Measurements from ENCODE around the gene ALOX5AP.

ALOX5AP gene

DNA sequence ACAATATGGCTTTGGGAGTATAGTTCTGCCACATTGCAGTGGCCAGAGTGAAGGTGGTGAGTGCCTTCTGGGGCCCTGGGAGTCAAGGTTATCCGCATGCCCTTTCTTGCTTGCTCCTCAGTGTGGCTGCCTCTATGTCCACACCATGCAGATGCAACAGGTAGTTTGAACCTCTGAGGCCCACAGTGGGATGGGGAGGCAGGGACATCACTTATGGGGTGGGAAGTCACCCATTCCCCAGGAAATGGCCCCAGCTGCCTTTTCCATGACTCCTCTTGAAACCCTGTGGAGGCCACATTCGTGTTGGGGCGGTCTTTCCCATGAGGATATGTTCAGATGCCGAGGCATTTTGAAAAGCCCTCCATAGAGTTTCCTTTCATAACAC is 20.0 kb upstream of the ALOX5AP start:
- DNase-seq, result no peak

- DNase-seq, result no peak
Measured at GRCh38 chr13:30715837-30716236, 19.5 kb upstream of the ALOX5AP start.

DNA sequence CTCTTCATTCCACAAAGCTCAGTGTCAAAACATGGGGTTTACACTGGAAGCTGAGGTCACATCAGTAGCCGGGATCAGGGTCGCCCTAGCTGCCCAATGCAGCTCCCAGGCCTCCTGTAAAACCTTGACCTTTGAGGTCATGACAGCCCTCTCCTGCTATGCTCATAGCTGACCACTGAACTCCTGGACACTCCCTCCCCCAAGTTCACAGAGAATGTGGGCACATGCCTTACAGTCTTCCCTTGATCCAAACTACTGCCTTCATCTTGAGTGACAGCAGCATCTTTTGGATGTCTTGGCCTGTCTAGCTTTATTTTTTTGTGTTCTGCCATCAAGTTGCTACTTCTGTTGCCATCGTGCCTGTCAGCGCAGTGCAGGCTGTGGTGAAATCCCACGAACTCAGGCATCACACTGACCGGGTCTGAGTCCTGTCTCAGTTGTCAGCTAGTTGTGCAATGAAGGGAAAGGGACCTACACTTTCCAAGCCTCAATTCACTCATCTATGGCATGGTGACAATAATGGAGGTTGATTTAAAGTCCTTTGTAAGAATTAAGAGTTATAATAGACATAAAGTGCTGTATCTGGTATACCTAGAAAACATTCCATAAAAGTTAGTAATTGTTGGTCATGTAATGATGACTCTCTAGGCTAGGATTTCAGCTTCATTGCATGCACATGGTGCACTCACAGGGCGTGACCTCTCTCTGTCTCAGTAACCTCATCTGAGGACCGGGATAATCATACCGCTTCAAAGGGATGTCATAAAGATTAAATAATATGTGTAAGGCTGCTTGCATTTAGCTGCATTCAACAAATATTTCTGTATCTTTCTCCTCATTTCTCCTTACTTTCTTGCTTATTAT is 16.4 kb upstream of the ALOX5AP start:
- DNase-seq, result no peak

DNA sequence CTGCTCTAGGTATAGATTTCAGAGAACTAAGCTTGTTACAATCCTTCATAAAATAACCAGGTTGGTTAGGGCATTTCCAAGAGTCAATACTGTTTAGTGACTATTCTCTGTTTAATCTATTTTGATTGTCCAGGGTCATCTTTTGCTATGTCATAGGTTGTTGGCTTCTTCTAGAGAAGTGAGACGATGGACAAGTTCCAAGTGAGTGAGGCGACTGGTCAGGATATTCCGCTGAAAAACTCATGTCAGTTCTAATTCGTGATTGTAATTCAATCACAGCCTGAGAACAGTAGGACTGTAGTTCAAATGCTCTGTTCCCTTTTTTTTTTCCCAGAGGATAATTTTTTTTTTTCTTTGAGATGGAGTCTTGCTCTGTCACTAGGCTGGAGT is 15.8 kb upstream of the ALOX5AP start:
- DNase-seq, result no peak

- peak; percentile 63 for DNase-seq
Measured at GRCh38 chr13:30720172-30720869, 15.0 kb upstream of the ALOX5AP start.

- no peak for DNase-seq
Measured at GRCh38 chr13:30721936-30722335, 13.4 kb upstream of the ALOX5AP start.

GRCh38 chr13:30722361-30722760 is 13.0 kb upstream of the ALOX5AP start:
- no peak for DNase-seq

GRCh38 chr13:30724778-30725177 is 10.6 kb upstream of the ALOX5AP start:
- DNase-seq, result no peak

GRCh38 chr13:30725326-30726085 is 9.8 kb upstream of the ALOX5AP start:
- DNase-seq, result no peak

DNA sequence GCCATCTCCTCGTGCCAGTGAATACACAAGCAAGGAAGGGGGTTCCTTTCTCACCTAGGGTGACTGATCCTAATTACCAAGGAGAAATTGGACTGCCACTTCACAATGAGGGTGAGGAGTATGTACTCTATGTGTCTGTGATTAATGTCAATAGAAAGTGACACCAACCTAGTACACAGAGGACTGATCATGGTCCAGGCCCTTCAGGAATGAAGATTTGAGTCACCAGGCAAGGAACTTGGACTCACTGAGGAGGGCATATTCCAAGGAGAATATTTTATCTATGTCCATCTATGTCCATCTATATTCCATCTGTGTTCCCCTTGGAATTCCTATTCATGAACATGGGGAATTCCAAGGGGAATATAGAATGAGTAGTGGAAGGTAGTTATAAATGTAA is 9.2 kb upstream of the ALOX5AP start:
- DNase-seq, result no peak

DNA sequence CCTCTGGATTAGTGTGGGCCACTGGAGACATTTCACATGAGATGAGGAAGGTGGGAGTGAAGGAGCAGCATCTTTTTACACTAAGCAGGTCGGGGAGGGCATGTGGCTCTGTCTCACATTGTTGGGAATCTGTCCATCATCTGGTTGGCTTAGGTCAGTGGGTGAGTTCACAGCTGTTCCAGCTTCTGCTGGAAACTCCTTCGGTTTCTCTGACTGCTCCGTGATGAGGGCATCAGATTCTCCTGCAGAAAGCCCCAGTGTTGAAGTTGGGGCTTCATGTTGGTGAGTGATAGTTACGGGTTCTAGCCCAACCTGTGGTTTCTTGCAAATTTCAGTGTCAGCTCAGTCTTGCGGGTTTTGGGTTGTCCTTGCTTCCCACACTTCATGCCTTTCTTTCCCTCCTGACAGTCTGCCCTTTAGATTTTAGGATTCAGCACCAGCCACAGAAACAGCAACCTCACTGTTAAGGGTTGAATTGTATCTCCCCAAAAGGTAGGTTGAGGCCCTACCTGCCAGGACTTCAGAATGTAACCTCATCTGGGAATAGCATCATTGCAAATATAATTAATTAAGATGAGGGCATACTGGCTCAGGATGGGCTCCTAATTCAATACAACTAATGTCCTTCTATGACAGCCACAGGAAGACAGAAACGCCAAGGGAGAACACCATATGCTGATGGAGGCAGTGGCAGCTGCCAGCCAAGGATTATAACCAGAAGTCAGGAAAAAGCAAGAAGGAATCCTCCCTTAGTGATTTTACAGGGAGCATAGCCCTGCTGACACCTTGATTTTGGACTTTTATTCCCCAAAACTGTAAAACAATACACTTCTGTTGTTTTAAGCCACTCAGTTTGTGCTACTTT is 7.6 kb upstream of the ALOX5AP start:
- no peak for DNase-seq

GRCh38 chr13:30729801-30730200 is 5.5 kb upstream of the ALOX5AP start:
- no peak for DNase-seq

DNA sequence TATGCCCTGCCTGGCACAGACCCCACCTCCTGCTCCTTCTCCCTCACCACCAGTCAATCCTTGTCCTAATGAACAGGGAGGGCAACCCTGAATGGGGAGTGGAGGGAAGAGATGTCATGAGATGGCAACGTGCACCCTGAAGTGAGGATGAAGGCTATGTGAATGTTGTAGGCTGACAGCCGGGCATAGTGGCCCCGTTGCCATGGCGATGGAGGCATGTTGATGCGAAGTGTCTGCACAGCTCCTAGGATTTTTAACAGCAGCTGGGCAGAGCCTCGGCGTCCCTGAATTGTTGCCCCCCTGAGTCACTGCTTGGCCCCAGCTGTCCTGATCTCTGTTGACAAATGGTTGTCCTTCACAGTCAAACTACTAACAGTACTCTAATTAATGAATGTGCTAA is 4.8 kb upstream of the ALOX5AP start:
- no peak for DNase-seq

GRCh38 chr13:30731361-30732045 is 3.8 kb upstream of the ALOX5AP start:
- DNase-seq, result no peak

GRCh38 chr13:30732046-30732390 is 3.3 kb upstream of the ALOX5AP start:
- no peak for DNase-seq

DNA sequence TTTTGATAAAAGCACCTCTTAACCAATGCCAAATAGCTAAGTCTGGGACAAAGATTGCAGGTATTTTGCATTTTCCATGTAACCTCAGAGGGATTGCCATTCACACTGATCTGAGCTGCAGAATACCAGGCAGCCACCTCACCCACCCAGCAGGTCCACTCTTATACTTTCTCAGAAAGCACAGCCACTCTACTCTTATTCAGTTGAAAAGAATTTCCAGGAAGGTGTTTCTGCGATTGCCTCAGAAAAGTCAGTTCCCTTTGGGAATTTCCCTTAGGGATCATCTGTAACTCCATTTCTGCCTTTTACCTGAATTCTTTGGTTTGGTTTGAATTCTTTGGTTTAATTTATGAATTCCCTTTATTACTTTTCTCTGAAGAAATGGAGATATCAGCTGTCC is 904 bp upstream of the ALOX5AP start:
- no peak for DNase-seq

DNA sequence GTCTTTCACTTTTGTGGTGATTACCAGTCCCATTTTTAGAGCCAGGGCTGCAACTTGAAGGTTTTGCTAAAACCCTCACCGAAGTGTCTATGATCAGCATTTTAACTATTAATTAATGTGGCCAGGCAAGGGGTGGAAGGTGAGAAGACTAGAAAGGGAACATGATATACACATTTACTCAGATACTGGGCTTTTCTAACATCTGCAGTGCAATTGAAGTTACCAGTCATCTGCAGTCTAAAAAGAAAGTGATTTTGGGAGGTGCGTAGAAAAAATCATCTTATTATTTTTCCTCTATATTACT is 481 bp downstream of the ALOX5AP start:
- no peak for DNase-seq

DNA sequence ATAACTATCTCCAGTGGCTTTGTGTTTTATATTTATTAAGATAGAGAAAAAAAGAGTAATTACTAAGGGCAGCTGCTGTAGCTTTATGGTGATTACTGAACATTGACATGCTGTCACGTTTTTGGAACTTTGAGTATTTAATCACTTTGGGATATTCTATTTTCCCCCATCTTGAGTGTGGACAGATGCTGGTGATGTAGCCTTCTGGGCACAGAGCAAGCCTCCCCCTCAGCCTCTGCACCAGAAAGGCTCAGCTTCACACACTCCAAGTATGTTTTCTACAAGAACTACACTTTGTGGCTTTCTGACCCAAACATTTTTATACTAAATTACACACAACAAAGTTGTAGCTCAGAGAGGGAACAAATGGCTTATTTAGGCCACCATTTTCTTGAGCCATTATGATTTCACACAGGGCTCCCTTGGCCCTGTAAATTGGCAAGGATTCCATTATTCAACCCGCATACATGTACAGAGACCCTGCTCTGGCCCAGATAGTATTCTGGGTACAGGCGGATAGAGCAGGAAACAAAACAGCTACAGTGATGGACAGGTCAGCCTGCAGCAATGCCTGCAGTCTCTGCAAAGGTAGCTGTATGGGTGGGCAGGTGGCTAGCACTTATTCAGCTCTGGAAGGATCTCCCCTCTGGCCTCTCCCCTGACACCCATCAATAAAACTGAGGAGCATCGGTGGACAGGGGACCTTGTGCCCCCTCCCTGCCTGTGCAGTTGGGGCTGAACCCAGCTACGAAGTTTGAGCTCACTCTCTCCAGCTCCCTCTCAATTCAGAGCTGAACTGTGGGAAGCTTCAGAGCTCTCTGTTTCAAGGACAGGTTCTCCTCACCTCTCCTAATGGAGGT is 1.3 kb downstream of the ALOX5AP start:
- DNase-seq, result no peak

GRCh38 chr13:30737511-30738337 is 2.4 kb downstream of the ALOX5AP start:
- DNase-seq, result peak; percentile 38

DNA sequence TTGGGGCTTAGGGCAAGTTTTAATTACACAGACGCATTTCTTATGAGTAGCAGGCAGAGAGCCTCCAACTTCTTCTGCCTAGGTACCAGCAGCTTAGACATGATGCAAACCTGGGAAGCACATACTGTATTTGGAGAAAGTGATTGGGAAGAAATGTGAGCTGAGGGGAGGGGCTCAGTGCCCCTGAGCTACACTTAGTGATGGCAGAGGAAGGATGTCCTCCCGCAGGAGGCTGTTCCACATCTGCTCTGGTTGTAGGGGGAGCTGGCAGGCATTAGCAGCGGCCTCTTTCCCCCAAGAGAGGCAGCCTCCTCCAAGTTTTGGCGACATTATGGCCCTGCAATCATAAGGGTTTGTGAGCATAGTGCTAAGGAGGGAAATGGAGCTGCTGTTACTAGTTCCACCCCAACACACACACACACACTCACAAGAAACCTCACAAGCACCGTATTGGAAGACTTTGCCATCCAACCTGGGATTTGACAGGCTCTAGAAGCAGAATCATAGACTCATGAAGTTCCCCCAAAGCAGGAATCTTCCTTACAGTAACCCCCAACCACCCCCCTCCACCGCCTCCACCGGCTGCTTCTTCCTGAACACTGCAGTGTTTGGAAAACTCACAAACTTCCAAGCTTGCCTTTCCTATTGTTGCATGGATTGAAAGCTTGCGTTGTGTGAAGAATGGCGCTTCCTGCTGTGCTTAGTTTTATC is 3.3 kb downstream of the ALOX5AP start:
- no peak for DNase-seq
